Measurements from ENCODE around the gene GPR37L1.

DNA sequence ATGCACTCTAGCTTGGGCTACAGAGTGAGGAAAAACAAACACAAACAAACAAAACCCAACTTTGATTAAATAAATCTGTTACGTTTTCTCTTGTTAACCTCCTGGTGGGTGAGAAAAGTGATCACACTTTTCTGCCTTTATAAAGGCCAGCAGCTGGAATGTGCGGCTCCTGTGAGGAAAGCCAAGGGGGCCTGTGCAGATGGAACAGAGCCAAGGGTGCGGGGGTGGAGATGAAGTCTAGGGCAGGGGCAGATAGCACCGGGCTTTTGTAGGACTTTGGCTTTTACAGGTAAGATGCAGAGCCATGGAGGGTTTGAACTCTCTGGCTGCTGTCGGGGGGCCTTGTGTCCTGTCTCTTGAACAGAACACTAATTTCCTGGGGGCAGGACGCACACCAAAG is 40.7 kb upstream of the GPR37L1 start:
- TF ChIP-seq, protein P1, sequence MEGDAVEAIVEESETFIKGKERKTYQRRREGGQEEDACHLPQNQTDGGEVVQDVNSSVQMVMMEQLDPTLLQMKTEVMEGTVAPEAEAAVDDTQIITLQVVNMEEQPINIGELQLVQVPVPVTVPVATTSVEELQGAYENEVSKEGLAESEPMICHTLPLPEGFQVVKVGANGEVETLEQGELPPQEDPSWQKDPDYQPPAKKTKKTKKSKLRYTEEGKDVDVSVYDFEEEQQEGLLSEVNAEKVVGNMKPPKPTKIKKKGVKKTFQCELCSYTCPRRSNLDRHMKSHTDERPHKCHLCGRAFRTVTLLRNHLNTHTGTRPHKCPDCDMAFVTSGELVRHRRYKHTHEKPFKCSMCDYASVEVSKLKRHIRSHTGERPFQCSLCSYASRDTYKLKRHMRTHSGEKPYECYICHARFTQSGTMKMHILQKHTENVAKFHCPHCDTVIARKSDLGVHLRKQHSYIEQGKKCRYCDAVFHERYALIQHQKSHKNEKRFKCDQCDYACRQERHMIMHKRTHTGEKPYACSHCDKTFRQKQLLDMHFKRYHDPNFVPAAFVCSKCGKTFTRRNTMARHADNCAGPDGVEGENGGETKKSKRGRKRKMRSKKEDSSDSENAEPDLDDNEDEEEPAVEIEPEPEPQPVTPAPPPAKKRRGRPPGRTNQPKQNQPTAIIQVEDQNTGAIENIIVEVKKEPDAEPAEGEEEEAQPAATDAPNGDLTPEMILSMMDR (IDR thresholded peaks at IDR 0.05): no peak
- no peak for TF ChIP-seq POLR2A (IDR thresholded peaks at IDR 0.05)

Measured in right lobe of liver (tissue), 4 donors.